Measurements from ENCODE around the gene MYDGF.

MYDGF gene

DNA sequence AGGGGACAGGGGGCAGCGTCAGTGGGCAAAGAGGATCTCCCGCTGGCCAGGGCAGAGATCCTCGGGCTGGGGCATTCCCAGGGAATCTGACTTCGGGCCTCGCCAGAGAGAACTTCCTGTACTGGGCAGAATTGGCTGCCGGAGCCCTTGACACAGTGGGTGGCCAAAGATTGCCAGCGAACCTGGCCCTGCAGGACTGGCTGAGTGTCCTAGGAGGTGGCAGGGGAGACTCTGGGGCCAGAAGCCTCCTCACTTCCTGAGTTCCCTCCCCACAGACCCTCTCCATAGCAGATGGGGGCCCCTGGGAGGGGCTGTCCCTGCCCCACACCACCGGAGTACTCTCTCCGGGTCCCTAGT is 34.2 kb upstream of the MYDGF start:
- H3K4me2 ChIP-seq (ENCODE audit: low read length, poor library complexity, severe bottlenecking) = no peak overlapping the region
- no peak overlapping the region for H3K9ac ChIP-seq (ENCODE audit: low read length)
- peaks cover 64 to 67% of the 10 kb centered on the region in 2 experiments for H3K36me3 ChIP-seq (ENCODE audit: control insufficient read depth in 1 of 2, insufficient read depth in 2 of 2, low read depth in 1 of 2, low read length in 2 of 2)
- no peak overlapping the region for H3K14ac ChIP-seq (ENCODE audit: low read length in 2 of 2)
- H2BK5ac ChIP-seq (ENCODE audit: low read depth, low read length, poor library complexity, severe bottlenecking) = peak overlapping the region; percentile 10
- H3K4me1 ChIP-seq (ENCODE audit: control insufficient read depth, insufficient read depth, low read depth, low read length) = peaks cover 36% of the 10 kb centered on the region
- H2BK120ac ChIP-seq (ENCODE audit: low read depth, low read length) = no peak overlapping the region
- H3K27ac ChIP-seq (ENCODE audit: low read length, poor library complexity, severe bottlenecking) = peak overlapping the region; percentile 83
- H3K4ac ChIP-seq (ENCODE audit: low read depth in 1 of 2, low read length in 2 of 2) = no peak overlapping the region
- H3K79me1 ChIP-seq (replicated peaks; ENCODE audit: low read length, poor library complexity, severe bottlenecking) = peaks cover 49% of the 10 kb centered on the region
- 94% methylated on average over 7 of the region's 9 CpGs for WGBS
- H2AK5ac ChIP-seq (ENCODE audit: low read length, severe bottlenecking) = peak overlapping the region; percentile 32
- no peak overlapping the region for H2BK15ac ChIP-seq (ENCODE audit: low read depth, poor library complexity, severe bottlenecking)
- H4K8ac ChIP-seq (ENCODE audit: low read length) = no peak overlapping the region
- H2AFZ ChIP-seq (ENCODE audit: low read depth, low read length) = no peak overlapping the region
- H3K9me3 ChIP-seq (ENCODE audit: control insufficient read depth, low read length) = no peaks in the 10 kb centered on the region
- H3K18ac ChIP-seq (ENCODE audit: low read depth in 1 of 2, low read length in 2 of 2) = no peak overlapping the region
- no peak overlapping the region for H3K4me3 ChIP-seq (ENCODE audit: insufficient read depth in 1 of 2, low read depth in 1 of 2, low read length in 2 of 2)
- no peak overlapping the region for H2BK12ac ChIP-seq (ENCODE audit: low read length in 2 of 2)
- no peak overlapping the region for H4K91ac ChIP-seq (ENCODE audit: low read length)
- H3K23ac ChIP-seq (ENCODE audit: low read length in 2 of 2) = no peak overlapping the region
- no peak for DNase-seq
- H3K27me3 ChIP-seq (ENCODE audit: control insufficient read depth in 1 of 2, insufficient read depth in 1 of 2, low read length in 2 of 2) = no peaks in the 10 kb centered on the region

DNA sequence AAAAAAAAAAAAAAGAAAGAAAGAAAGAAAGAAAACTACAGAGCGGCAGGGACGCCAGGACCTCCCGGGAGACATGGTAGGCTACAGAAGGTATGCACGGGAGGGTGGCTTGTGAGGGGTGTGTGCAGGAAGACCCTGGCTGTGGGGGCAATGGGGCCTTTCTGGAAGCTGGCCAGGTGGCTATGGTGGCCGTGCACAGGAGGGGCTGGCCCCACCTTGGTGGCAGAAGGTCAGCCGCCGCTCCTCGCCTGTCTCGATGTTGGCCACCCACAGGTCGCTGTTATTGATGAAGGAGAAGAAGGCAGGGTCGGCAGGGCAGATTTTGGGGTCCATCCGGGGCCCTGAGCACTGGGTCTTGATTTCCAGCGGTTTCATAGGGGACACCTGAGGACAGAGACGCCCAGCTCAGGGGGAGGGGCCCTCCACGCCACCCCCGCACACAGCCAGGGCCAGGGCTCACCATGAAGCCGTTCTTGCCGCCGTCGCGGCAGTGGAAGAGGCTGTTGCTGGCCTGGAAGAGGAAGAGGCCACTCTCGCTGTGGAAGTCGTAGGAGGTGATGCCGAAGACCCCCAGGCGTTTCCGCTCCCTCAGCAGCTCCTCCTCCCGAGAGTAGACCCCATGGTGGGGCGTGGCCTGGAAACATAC is 33.7 kb upstream of the MYDGF start:
- Histone ChIP-seq H3K9ac (ENCODE audit: low read length) (no peak overlapping the region), H2AFZ (ENCODE audit: low read depth, low read length) (no peak overlapping the region), H3K4me3 (ENCODE audit: insufficient read depth in 1 of 2, low read depth in 1 of 2, low read length in 2 of 2) (no peak overlapping the region), H3K9me3 (ENCODE audit: control insufficient read depth, low read length) (no peaks in the 10 kb centered on the region), H4K91ac (ENCODE audit: low read length) (no peak overlapping the region), H3K23ac (ENCODE audit: low read length in 2 of 2) (no peak overlapping the region), H3K27me3 (ENCODE audit: control insufficient read depth in 1 of 2, insufficient read depth in 1 of 2, low read length in 2 of 2) (no peaks in the 10 kb centered on the region), H3K18ac (ENCODE audit: low read depth in 1 of 2, low read length in 2 of 2) (no peak overlapping the region), H3K4me1 (ENCODE audit: control insufficient read depth, insufficient read depth, low read depth, low read length) (peaks cover 36% of the 10 kb centered on the region), H3K36me3 (ENCODE audit: control insufficient read depth in 1 of 2, insufficient read depth in 2 of 2, low read depth in 1 of 2, low read length in 2 of 2) (peaks cover 65 to 66% of the 10 kb centered on the region in 2 experiments), H3K4me2 (ENCODE audit: low read length, poor library complexity, severe bottlenecking) (no peak overlapping the region), H3K79me1 (replicated peaks; ENCODE audit: low read length, poor library complexity, severe bottlenecking) (peaks cover 51% of the 10 kb centered on the region), H3K4ac (ENCODE audit: low read depth in 1 of 2, low read length in 2 of 2) (no peak overlapping the region), H2AK5ac (ENCODE audit: low read length, severe bottlenecking) (peak overlapping the region; percentile 32), H3K14ac (ENCODE audit: low read length in 2 of 2) (no peak overlapping the region), H2BK120ac (ENCODE audit: low read depth, low read length) (no peak overlapping the region), H2BK5ac (ENCODE audit: low read depth, low read length, poor library complexity, severe bottlenecking) (peak overlapping the region; percentile 10), H4K8ac (ENCODE audit: low read length) (no peak overlapping the region), H2BK15ac (ENCODE audit: low read depth, poor library complexity, severe bottlenecking) (no peak overlapping the region), H2BK12ac (ENCODE audit: low read length in 2 of 2) (no peak overlapping the region), H3K27ac (ENCODE audit: low read length, poor library complexity, severe bottlenecking) (peak overlapping the region; percentile 83)
- DNase-seq = no peak
- 93% methylated on average over 28 of the region's 28 CpGs for WGBS

GRCh38 chr19:4702764-4703163 is 32.6 kb upstream of the MYDGF start:
- Histone ChIP-seq H3K9me3 (ENCODE audit: control insufficient read depth, low read length) (no peaks in the 10 kb centered on the region), H4K8ac (ENCODE audit: low read length) (no peak overlapping the region), H3K18ac (ENCODE audit: low read depth in 1 of 2, low read length in 2 of 2) (no peak overlapping the region), H2AK5ac (ENCODE audit: low read length, severe bottlenecking) (no peak overlapping the region), H3K9ac (ENCODE audit: low read length) (no peak overlapping the region), H3K4me1 (ENCODE audit: control insufficient read depth, insufficient read depth, low read depth, low read length) (peaks cover 33% of the 10 kb centered on the region), H3K27me3 (ENCODE audit: control insufficient read depth in 1 of 2, insufficient read depth in 1 of 2, low read length in 2 of 2) (no peaks in the 10 kb centered on the region), H3K4me2 (ENCODE audit: low read length, poor library complexity, severe bottlenecking) (no peak overlapping the region), H3K4ac (ENCODE audit: low read depth in 1 of 2, low read length in 2 of 2) (no peak overlapping the region), H3K36me3 (ENCODE audit: control insufficient read depth in 1 of 2, insufficient read depth in 2 of 2, low read depth in 1 of 2, low read length in 2 of 2) (peaks cover 71 to 75% of the 10 kb centered on the region in 2 experiments), H2BK120ac (ENCODE audit: low read depth, low read length) (no peak overlapping the region), H3K4me3 (ENCODE audit: insufficient read depth in 1 of 2, low read depth in 1 of 2, low read length in 2 of 2) (no peak overlapping the region), H2AFZ (ENCODE audit: low read depth, low read length) (no peak overlapping the region), H3K79me1 (replicated peaks; ENCODE audit: low read length, poor library complexity, severe bottlenecking) (peaks cover 48% of the 10 kb centered on the region), H3K14ac (ENCODE audit: low read length in 2 of 2) (no peak overlapping the region), H4K91ac (ENCODE audit: low read length) (no peak overlapping the region), H3K27ac (ENCODE audit: low read length, poor library complexity, severe bottlenecking) (no peak overlapping the region), H2BK12ac (ENCODE audit: low read length in 2 of 2) (no peak overlapping the region), H3K23ac (ENCODE audit: low read length in 2 of 2) (no peak overlapping the region), H2BK5ac (ENCODE audit: low read depth, low read length, poor library complexity, severe bottlenecking) (no peak overlapping the region), H2BK15ac (ENCODE audit: low read depth, poor library complexity, severe bottlenecking) (no peak overlapping the region)
- no peak for DNase-seq
- WGBS = 96% methylated on average over 9 of the region's 11 CpGs

GRCh38 chr19:4701557-4701956 is 31.4 kb upstream of the MYDGF start:
- H2AFZ ChIP-seq (ENCODE audit: low read depth, low read length) = no peak overlapping the region
- H3K18ac ChIP-seq (ENCODE audit: low read depth in 1 of 2, low read length in 2 of 2) = no peak overlapping the region
- no peak overlapping the region for H3K27ac ChIP-seq (ENCODE audit: low read length, poor library complexity, severe bottlenecking)
- H3K4me3 ChIP-seq (ENCODE audit: insufficient read depth in 1 of 2, low read depth in 1 of 2, low read length in 2 of 2) = no peak overlapping the region
- H3K36me3 ChIP-seq (ENCODE audit: control insufficient read depth in 1 of 2, insufficient read depth in 2 of 2, low read depth in 1 of 2, low read length in 2 of 2) = peaks cover 70 to 85% of the 10 kb centered on the region in 2 experiments
- H3K23ac ChIP-seq (ENCODE audit: low read length in 2 of 2) = no peak overlapping the region
- no peak overlapping the region for H3K9ac ChIP-seq (ENCODE audit: low read length)
- 94% methylated on average over 8 of the region's 8 CpGs for WGBS
- no peak overlapping the region for H2BK120ac ChIP-seq (ENCODE audit: low read depth, low read length)
- H2BK15ac ChIP-seq (ENCODE audit: low read depth, poor library complexity, severe bottlenecking) = no peak overlapping the region
- no peak for DNase-seq
- no peak overlapping the region for H3K4me2 ChIP-seq (ENCODE audit: low read length, poor library complexity, severe bottlenecking)
- no peaks in the 10 kb centered on the region for H3K9me3 ChIP-seq (ENCODE audit: control insufficient read depth, low read length)
- no peak overlapping the region for H2BK5ac ChIP-seq (ENCODE audit: low read depth, low read length, poor library complexity, severe bottlenecking)
- no peak overlapping the region for H2AK5ac ChIP-seq (ENCODE audit: low read length, severe bottlenecking)
- H3K4me1 ChIP-seq (ENCODE audit: control insufficient read depth, insufficient read depth, low read depth, low read length) = peaks cover 39% of the 10 kb centered on the region
- H3K79me1 ChIP-seq (replicated peaks; ENCODE audit: low read length, poor library complexity, severe bottlenecking) = peaks cover 43% of the 10 kb centered on the region
- no peak overlapping the region for H2BK12ac ChIP-seq (ENCODE audit: low read length in 2 of 2)
- H4K8ac ChIP-seq (ENCODE audit: low read length) = no peak overlapping the region
- H4K91ac ChIP-seq (ENCODE audit: low read length) = no peak overlapping the region
- no peak overlapping the region for H3K14ac ChIP-seq (ENCODE audit: low read length in 2 of 2)
- no peak overlapping the region for H3K4ac ChIP-seq (ENCODE audit: low read depth in 1 of 2, low read length in 2 of 2)
- H3K27me3 ChIP-seq (ENCODE audit: control insufficient read depth in 1 of 2, insufficient read depth in 1 of 2, low read length in 2 of 2) = no peaks in the 10 kb centered on the region

Measured in mesenchymal stem cell (in vitro differentiated cells and primary cell).